ENCODE data around the gene RASSF1. TPM values are rescaled to one million over a fixed set of nuclear protein-coding genes. Genes with fewer than 3 reads are reported as not detected.

Gene RASSF1
- total RNA-seq, 1 donor from 2014 or later: 14.1 TPM

DNA sequence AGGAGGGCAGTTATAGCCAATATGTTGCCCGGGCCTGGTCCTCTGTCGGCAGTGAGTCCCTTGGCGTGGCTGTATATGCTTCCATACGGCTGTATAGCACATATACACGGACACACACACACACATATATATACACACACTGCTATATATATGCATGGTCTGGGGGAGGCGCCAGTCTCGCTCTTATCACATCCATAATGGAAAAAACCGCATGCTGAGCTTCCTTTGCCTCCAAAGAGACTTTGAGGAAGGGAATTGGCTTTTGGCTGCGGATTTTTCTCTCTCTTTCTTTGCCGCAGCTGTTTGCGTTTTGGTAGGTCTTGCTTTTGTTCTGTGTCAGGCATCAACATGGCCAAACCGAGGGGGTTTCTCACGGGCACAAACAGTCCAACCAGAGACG, 30.0 kb upstream of the RASSF1 start:
- ATAC-seq (ENCODE audit: poor library complexity) (no peak), DNase-seq (no peak)
- intact Hi-C loops (cut with DNase I): no loop called here

DNA sequence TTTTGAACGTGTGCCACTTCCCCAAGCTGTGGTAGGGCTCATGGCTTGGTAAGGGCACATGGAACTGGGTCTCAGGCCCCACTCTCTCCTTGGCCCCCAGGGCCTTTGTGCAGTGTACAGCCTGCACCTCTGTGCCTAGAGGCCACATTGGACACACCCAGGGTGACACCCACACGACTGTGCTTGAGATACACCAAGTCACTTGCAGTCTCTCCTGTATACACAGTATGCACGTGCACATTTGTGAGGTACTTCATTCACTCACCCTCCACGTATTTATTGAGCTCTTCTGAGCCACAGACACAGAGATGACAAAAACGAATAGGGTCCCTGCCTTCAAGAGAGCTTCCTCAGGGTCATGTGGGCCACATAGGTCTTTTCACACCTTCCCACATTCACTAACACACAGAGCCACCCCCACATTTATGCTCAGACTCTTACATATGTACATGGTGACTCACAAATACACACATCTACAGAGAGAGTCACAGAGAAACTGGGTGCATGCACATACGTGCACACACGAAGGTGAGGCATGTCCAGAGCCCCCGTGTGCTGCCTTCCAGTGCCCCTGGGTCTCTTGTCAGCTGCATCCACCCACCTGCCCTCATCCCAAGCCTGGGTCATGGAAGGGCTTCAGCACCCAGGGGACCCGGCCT, 28.5 kb upstream of the RASSF1 start:
- intact Hi-C loops (cut with DNase I): no loop called here
- ATAC-seq (ENCODE audit: poor library complexity) (no peak), DNase-seq (no peak)

DNA sequence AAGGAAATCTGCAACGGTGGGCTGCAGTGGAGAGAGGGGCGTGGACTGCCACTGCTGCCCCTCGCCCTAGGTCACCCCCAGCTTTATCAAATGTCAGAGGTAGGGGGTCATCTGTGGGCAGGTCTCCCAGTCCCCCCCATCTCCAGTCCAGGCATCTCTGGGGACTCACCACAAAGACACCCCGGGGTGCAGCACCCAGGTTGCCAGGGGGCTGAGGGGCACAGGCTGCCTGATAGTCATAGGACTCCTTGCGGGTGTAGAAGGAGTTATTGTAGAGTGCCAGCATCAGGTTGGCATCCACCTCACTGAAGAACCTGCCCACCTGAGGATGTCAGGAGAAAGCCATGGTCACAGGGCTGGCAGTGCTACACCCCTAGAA, 25.2 kb upstream of the RASSF1 start:
- intact Hi-C loops (cut with DNase I): no loop called here
- no peak for DNase-seq
- no peak for ATAC-seq (ENCODE audit: poor library complexity)

DNA sequence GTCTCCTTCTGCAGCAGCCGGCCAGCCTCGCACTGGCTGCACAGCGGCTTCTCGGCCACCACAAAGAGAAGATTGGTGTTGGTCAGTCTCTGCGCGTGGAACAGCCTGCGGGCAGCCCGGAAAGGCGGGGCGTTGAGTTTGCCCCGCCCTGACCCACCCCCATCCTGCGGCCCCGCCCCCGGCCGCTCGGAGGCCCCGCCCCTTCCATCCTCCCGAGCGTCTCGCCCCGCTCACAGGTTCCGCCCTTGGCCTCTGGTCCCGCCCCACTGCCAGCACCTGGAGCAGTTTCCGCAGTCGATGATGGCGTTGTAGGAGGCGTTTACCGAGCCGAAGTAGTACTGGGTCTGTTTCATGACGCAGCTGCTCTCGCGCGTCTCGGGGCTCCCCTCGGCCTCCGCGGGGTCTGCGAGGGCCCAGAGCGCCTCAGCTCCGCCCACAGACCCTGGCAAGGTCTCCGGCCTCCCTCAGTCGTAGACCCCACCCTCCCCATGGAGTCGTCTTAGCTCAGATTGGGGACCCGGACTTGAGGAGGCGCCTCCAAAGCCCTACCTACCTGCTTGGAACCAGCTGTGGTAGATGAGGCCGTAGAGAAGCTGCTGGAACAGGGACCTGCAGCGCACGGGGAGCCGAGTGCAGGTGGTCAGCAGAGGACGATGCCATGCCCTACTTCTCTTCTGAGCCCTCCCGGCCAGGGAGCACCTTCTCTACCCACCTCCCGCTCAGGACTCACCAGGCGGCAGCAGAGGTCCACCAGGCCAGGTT, 24.6 kb upstream of the RASSF1 start:
- peak; percentile 91 for DNase-seq
- ATAC-seq (ENCODE audit: poor library complexity): peak; percentile 92
- intact Hi-C loops (cut with DNase I): no loop called here

DNA sequence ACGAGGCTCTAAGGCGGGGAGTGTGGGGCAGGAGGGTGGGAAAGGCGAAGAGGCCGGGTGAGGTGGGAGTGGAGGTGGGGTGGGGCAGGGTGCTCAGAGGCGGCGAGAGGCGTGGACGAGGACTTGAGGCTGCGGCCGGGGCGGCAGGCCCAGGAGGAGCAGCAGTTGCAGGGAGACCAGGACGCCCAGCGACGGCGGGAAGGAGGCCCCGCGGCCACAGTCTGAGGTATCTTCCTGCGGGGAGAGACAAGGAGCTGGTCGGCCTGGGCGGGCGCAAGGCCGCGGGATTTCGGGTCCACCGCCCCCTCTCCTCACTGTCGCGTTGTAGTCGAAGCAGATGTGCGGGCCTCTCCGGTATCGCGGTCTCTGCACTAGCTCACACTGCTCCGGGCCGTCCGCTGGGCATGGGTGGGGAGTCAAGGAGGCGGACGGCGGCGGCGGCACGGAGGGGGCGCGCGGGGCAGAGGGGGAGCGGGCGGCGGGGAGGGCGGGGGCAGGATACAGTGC, 24.0 kb upstream of the RASSF1 start:
- ATAC-seq (ENCODE audit: poor library complexity) (peak; percentile 33), DNase-seq (no peak)
- intact Hi-C loops (cut with DNase I): no loop called here

DNA sequence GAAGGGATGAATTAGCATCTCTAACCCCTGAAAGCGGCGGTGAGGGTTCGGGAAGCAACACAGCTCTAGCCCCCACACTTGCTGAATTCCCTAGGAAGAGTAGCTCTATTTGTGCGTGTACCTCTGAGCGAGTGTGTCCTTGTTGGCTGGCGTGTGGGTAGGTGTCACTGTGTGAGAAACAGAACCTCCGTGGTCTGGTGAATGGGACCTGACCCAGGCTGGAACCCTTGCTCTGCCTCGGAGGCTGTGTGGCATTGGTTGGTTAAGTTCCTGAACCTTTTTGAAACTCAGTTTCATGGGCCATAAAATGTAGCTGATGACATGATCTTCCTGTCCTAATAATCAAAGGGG, 19.1 kb upstream of the RASSF1 start:
- DNase-seq (no peak), ATAC-seq (ENCODE audit: poor library complexity) (no peak)
- intact Hi-C loops (cut with DNase I): no loop called here

DNA sequence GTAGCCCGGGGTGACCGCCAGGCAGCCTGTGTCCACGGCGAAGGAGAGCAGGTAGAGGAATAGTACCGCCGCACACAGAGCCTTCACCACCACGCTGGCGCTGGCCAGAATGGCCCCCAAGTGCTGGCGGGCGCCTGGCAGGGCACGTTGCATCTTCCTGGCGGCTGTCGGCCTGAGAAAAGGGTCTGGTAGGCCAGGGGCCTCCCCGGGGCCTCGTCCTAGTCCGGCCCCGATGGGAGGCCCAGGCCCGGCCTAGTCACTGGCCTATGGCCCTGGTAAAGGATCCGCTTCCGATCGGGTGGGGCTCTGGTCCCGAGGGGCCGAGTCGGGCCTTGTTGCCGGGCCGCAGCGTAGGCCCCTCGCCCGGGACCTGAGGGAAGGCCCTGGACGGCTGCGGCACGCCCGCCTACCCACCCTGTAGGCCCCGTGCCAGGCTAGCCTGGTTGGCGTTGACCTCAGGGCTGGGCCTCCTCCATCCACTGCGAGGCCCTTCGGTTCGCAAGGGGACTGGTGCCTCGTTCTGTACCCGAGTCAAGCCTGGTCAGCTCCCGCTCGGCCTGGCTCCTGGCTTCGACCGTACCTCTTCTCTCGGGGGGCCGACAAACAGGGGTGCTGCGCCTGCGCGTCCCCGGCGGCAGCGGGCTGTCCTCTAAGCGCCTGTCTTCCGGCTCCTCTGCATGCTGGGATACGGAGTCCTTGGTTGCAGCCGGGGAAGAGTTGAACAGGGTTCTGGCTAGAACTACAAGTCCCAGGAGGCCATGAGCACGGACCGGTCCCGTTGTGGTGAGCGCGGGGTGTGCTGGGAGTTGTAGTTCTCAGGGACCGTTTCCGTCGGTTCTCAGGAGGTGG, 18.5 kb upstream of the RASSF1 start, which contains the start of gene TMEM115:
TSS of gene TMEM115 (minus strand) at position 611 of the 849 bp plus-strand sequence. CDS start at position 153, 458 bp downstream.
- intact Hi-C loops (cut with DNase I): no loop called here
- ATAC-seq (ENCODE audit: poor library complexity) (peak; percentile 97), DNase-seq (peak; percentile 97)

DNA sequence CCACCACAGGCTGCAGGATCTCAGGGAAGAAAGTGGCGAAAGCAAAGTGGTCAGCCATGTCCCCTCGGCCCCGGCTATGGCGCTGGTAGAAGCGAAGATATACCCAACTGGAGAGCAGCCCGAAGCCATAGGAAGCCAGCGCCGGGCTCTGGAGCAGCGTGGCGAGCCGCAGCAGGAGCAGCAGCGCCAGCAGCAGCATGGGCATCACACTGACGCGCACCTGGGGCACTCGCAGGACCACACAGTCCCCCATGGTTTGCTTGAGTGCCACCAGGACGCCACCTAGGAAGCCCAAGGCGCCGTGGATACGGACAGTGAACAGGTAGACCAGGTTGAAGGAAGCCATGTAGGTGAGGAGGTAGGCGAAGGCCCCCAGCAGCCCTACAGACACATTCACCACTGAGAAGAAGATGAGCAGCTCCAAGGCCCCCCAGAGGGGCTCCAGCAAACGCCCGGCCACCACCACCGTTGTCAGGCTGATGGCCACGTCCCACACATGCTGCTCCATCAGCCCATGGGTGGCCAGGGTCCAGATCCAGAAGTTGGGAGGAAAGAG, 17.8 kb upstream of the RASSF1 start:
- ATAC-seq (ENCODE audit: poor library complexity): no peak
- no peak for DNase-seq
- intact Hi-C loops (cut with DNase I): no loop called here

DNA sequence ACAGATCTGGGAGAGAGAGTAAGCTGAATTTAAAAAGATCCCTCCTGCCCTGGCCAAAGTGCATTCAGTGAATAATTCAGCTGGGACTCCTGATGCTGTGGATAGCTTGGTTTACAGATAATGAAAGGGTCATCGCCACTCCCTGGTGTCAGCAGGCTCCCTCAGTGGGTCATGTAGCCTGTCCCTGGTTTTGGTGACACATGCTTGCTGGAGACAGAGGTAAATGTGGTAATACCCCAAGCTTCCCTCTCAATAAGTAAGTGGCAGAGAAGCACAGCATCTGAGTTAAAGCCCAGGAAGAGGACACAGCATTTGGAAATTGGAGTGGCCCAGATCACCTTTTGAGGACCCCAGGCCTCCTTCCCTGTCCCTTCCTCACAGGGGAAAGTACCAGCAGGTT, 16.8 kb upstream of the RASSF1 start:
- ATAC-seq (ENCODE audit: poor library complexity) (no peak), DNase-seq (no peak)
- intact Hi-C loops (cut with DNase I): no loop called here

DNA sequence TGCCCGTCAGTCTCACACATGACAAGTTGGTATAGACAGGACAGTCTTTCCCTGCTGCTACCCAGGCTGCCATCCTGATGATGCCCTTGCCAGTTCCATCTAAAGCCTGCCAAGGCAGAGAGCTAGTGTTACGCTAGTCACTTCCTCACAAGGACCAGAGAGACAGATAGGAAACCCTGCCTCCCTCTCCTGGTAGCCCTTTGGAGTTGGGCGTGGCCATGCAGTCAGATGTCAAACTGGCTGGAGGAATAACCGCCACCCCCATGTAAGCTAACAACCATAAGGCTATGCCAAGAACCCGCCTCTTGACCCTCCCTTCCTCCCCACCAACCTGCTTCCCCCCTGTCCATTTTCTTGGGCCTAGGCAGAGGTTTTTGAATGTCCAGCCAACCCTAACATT, 15.9 kb upstream of the RASSF1 start:
- ATAC-seq (ENCODE audit: poor library complexity) (peak; percentile 9), DNase-seq (peak; percentile 59)
- intact Hi-C loops (cut with DNase I): no loop called here

DNA sequence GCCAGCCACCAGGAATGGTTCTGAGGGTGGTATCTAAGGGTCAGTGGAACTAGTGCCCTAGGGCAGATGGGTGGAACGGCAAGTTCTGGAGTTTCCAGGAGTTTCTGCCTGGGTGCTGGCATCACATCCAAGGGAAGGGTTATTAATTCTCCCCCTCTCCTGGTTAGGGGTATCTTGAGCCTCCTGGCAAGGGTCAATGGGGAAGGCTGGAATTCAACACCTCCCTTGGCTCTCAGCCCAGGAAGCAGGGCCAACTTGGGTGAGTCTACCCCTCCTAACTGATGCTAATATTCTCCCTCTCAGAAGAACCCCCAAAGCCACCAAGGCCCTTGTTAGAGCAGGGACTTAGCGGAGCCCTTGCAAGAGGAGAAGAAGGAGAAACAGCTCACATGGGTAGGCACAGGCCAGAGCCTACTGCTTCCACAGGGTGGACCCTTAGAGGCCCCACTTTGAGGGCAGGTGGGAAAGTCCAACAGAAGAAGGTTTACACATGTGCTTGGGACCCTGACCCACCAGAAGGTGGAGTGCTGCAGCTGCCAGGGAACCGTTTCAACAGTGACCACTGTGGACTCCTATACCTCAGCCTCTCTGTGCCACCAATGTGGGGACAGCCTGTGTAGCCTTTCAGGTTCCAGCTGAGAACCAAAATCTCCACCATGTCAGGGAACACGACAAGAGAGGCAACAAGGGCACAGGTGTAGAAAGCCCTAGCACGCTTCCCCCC, 15.4 kb upstream of the RASSF1 start:
- intact Hi-C loops (cut with DNase I): no loop called here
- no peak for DNase-seq
- no peak for ATAC-seq (ENCODE audit: poor library complexity)

DNA sequence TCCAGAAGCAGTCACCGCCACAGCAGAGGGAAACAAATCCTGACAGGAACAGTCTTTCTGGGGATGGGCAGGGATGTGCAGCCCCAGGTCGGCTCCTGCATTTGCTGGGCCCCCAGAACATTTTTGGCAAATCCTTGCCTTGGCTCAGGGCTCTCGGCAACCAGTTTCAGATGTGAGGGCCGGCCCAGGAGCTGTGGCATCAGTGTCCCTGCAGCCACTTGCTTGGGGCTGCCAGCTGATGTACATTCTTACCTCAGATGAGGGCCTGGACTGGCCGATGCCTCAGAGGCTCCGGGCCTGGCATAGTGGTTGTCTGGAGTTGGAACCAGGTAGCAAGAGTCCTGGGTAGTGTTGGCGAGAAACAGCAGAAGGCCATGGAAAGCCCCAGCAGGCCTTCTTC, 14.2 kb upstream of the RASSF1 start:
- intact Hi-C loops (cut with DNase I): no loop called here
- DNase-seq: no peak
- no peak for ATAC-seq (ENCODE audit: poor library complexity)

DNA sequence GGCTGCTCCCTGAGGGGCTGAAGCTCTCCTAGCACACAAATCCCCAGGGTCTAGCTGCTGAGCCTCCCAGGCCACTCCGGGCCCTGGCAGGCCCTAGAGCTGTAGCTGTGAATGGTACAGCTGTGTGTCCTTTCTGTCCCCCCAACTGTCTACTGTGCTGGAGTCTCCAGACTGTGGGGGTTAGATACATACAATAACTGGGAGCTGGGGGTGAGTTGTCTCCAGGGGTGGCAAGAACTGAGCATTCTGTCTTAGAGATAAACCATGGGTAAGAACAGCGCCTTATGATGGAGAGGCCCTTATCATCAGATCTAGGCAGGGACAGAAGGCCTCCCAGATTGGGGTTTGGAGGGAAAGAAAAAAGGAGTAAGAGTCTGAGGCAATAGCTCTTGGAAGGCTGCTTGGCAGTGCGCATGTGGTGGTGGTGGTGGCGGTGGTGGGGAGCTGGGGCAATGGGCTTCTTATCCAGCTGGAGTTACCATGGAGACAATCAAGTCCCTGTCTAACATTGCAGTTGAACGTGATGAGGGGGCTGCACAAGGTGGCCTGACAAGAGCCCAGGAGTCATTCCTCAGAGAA, 13.6 kb upstream of the RASSF1 start:
- intact Hi-C loops (cut with DNase I): no loop called here
- DNase-seq: no peak
- no peak for ATAC-seq (ENCODE audit: poor library complexity)

DNA sequence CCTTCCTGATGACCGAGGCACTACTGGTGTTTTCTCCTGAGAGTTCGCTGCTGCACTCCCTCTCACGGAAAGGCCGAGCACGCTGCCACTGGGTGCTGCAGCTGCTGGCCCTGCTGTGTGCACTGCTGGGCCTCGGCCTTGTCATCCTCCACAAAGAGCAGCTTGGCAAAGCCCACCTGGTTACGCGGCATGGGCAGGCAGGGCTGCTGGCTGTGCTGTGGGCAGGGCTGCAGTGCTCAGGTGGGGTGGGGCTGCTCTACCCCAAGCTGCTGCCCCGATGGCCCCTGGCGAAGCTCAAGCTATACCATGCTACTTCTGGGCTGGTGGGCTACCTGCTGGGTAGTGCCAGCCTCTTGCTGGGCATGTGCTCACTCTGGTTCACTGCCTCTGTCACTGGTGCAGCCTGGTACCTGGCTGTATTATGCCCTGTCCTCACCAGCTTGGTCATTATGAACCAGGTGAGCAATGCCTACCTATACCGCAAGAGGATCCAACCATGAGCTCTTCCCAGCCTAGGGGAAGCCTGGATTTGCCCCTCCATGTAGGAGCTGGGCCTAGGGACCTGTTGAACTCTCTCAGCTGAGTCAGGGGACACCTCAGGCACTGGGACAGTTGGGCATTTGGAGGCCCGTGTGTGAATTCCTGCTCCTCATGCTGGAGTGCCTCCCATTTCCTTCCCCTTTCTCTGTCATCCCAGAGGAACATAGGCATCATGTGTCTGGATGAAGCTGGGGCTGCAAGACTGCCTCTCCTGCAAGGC, 12.8 kb upstream of the RASSF1 start:
- intact Hi-C loops (cut with DNase I): no loop called here
- ATAC-seq (ENCODE audit: poor library complexity): no peak
- DNase-seq: no peak

DNA sequence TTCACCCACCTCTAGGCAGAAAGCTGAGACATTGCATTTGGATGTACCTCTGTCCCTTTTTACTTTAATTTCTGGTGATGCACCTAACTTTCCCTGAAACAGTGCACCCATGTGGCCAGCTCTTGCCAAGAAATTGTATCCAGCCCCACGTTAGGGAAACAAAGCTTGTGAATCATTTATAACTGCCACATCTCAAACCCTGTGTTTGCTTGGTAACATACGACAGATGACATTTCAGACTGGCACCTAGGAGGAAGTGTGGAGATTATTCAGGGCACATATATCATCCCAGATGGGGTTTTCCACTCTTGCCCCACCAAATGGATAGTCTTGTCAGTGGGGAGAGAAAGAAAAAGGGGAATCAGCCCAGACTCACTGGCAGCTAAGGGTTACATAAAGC, 12.1 kb upstream of the RASSF1 start:
- intact Hi-C loops (cut with DNase I): no loop called here
- ATAC-seq (ENCODE audit: poor library complexity) (no peak), DNase-seq (no peak)

DNA sequence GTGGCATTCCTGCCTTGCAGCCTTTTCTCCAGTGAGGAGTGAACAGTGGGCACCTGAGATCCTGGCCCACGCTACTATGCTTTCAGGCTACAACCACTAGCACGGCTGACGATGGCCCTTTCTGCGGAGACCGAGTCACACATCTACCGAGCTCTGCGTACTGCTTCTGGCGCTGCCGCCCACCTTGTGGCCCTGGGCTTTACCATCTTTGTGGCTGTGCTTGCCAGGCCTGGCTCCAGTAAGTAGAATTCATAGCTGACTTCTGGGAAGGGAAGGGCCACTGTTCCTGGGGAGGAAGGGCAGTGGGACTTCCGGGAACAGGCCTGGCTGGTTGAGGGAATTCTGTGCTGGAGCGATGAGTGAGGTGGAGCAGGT, 10.7 kb upstream of the RASSF1 start:
- no peak for ATAC-seq (ENCODE audit: poor library complexity)
- no peak for DNase-seq
- intact Hi-C loops (cut with DNase I): no loop called here

DNA sequence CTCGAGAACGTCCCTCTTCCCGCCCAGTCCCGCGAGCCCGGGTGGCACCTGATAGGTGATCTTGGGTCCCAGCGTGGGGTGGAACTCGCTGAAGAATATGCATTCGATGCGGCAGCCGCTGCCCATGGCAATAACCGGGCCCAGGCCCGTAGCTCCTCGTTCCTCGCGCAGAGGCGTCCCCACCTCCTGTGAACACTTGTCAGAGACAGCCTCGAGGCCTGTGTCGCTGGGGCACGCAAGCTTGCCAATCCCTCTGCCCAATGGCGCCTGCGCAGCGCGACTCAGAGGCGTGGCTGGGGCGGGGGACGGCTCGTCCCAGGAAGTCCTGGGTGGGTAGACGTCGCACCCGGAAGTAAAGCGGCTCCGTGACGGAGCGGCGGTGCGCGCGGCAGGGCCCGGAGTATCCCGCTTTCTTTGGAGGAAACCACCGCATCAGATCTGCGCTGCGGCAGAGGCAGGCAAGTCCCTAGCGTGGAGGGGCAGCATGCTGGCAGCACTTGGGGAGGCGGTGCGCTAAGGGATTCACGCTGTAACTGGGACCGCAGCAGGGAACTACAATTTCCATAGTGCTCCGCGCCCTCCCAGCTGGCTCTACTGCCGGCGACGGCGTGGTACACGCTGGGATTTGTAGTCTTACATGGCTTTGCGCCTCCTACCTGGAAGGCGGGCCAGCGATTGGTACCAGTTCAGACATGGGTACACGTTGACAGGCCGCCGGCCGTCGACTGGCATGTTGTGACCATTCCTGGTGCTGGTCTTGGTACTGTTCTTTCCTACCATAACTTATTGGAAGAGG, 10.1 kb upstream of the RASSF1 start, which contains the start of the genes CYB561D2 and NPRL2:
TSS of gene CYB561D2 (plus strand) at position 336 of the 796 bp plus-strand sequence. CDS start 572 bp downstream, outside the sequence.
TSS of gene NPRL2 (minus strand) at position 249 of the 796 bp plus-strand sequence. CDS start at position 126, 123 bp downstream.
- DNase-seq (peak; percentile 98), ATAC-seq (ENCODE audit: poor library complexity) (peak; percentile 97)
- intact Hi-C loops (cut with DNase I): no loop called here

Measured in Right ventricle myocardium superior (tissue), 1 donor.